Adrenal gland (tissue), 12 donors: ENCODE measurements around the gene PGBD2. TPM values are rescaled to one million over a fixed set of nuclear protein-coding genes. Genes with fewer than 3 reads are reported as not detected.

Experiments used
- DNase-seq, 7 donors: peaks; one replicate each; pipeline ENCODE4 v3.0.0-alpha.2; 2019 to 2020
- H3K27ac ChIP-seq, 5 donors: fragments of 200-600 bp; sonication (generic) in 4 of 5; 1 replicate in 3 of 5; 2 replicates in 2 of 5; pipeline versions ENCODE4 v1.5.1 to v1.8.0; 2016 to 2020; ENCODE audit warnings: mild to moderate bottlenecking in 1 of 5
- H3K27me3 ChIP-seq: fragments of 200-600 bp; 2 replicates; pipeline ENCODE4 v1.8.0; 2021
- H3K36me3 ChIP-seq, 2 donors: fragments of 200-600 bp; replicated peaks in 1 of 2; 1 replicate in 1 of 2; 2 replicates in 1 of 2; pipeline versions ENCODE4 v1.5.1 to v1.8.0; 2018 to 2022
- H3K4me1 ChIP-seq, 2 donors: fragments of 200-600 bp; replicated peaks in 1 of 2; 1 replicate in 1 of 2; 2 replicates in 1 of 2; pipeline versions ENCODE4 v1.5.1 to v1.8.0; 2018 to 2021
- H3K4me3 ChIP-seq, 4 donors: fragments of 200-600 bp; sonication (generic) in 3 of 4; one replicate each; pipeline ENCODE4 v1.5.1; 2016 to 2018
- H3K9me3 ChIP-seq, 3 donors: fragments of 200-600 bp; sonication (generic) in 1 of 3; replicated peaks in 1 of 3; 1 replicate in 2 of 3; 2 replicates in 1 of 3; pipeline versions ENCODE4 v1.5.1 to v1.8.0; 2016 to 2021
- POLR2A ChIP-seq, 2 donors: fragments of 450-650 bp; IDR thresholded peaks; one replicate each; pipeline ENCODE4 v1.6.1; 2017; ENCODE audit warnings: antibody characterized with exemption in 2 of 2, mild to moderate bottlenecking in 2 of 2, moderate library complexity in 1 of 2
- WGBS, 4 donors: extraction: QIAGEN DNeasy Blood & Tissue Kit in 2 of 4; methylation state at CpG; one replicate each; pipeline versions ENCODE4 v1.1.5 to v1.1.7; 2013 to 2017; 5-methylcytosine and 5-hydroxymethylcytosine counted together
- intact Hi-C, 2 donors: fragments of 100-400 bp; cut with DNase I; formaldehyde crosslinking; loops; one replicate each; pipeline versions ENCODE4 v1.14.1 to v1.15.0; 2022 to 2023
- polyA plus RNA-seq, 3 donors: library from polyadenylated mRNA; stranded (reverse); fragments of 200-250 nt in 2 of 3; fragments of 350-450 nt in 1 of 3; fragmentation: Illumina TruSeq in 1 of 3; extraction: RNeasy Lipid Tissue Mini Kit (QIAGEN cat#74804) in 1 of 3; gene quantifications; one replicate each; pipeline ENCODE4 v1.2.3, GENCODE V29; 2013 to 2014
- total RNA-seq, 9 donors: library from RNA; depleted of rRNA in 4 of 9; stranded (reverse); fragments of >200 nt in 4 of 9; fragments of 120-200 nt in 1 of 9; fragmentation: NEBNext Ultra II Directional in 1 of 9; extraction: Animal tissue kit (Norgen Biotek cat#: 25700) in 1 of 9; gene quantifications; one replicate each; pipeline versions ENCODE4 v1.1.0 to v1.2.4, GENCODE V29; 2013 to 2023
- TF ChIP-seq, protein P1 (sequence below), 6 experiments: fragments of 450-650 bp in 4 of 6; fragments of 200-600 bp in 2 of 6; sonication (generic) in 1 of 6; IDR thresholded peaks; 1 replicate in 5 of 6; 2 replicates in 1 of 6; pipeline versions ENCODE4 v1.5.1 to v1.8.0; 2016 to 2021; ENCODE audit warnings: antibody characterized with exemption in 6 of 6, mild to moderate bottlenecking in 2 of 6, moderate library complexity in 1 of 6
- donor health status: healthy with polysubstance abuse.
- donor health status: Bipolar disorder and iron deficiency.
- donor health status: DM: yes; HTN: yes; CAD: no.
- donor health status: DM: no; HTN: no; CAD: no.
- donor health status: DM: no; HTN: no; CAD: no.
- donor health status: DM: yes; HTN: yes; CAD: no.

Gene PGBD2
- total and polyA plus RNA-seq, 12 donors, result 1.6 to 9.2 (median 4.6) TPM

DNA sequence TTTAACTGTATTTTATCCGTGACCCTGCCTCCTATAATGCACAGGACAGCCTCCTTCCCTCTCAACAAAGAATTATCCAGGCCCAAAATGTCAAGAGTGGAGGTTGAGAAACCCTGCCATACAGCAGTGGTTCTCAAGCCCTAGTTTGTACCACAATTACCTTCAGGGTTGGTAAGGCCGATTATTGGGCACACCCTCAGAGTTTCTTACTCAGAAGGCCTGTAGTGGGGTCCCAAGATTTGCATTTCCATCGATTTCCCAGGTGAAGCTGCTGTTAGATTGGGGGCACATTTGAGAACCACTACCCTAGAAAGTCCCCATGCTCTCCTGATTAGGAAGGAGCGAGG, 400 bp upstream of the PGBD2 start:
- H3K9me3 ChIP-seq, result no peaks in the 10 kb centered on the region
- no peaks in the 10 kb centered on the region for H3K27me3 ChIP-seq
- no peak for TF ChIP-seq POLR2A (IDR thresholded peaks at IDR 0.05)
- TF ChIP-seq, protein P1, sequence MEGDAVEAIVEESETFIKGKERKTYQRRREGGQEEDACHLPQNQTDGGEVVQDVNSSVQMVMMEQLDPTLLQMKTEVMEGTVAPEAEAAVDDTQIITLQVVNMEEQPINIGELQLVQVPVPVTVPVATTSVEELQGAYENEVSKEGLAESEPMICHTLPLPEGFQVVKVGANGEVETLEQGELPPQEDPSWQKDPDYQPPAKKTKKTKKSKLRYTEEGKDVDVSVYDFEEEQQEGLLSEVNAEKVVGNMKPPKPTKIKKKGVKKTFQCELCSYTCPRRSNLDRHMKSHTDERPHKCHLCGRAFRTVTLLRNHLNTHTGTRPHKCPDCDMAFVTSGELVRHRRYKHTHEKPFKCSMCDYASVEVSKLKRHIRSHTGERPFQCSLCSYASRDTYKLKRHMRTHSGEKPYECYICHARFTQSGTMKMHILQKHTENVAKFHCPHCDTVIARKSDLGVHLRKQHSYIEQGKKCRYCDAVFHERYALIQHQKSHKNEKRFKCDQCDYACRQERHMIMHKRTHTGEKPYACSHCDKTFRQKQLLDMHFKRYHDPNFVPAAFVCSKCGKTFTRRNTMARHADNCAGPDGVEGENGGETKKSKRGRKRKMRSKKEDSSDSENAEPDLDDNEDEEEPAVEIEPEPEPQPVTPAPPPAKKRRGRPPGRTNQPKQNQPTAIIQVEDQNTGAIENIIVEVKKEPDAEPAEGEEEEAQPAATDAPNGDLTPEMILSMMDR (IDR thresholded peaks at IDR 0.05), result no peak
- WGBS, 4 donors, result 26 to 32% (median 29%) methylated on average over 3 to 4 of the region's 4 CpGs
- H3K36me3 ChIP-seq, result no peaks in the 10 kb centered on the region
- intact Hi-C loops, result no loop called here
- H3K4me3 ChIP-seq, result peak overlapping the region in 3 of 4 donors; percentile 16 to 83 (median 54)
- peaks cover 3 to 9% of the 10 kb centered on the region in 2 donors for H3K4me1 ChIP-seq
- no peak for DNase-seq
- peak overlapping the region; percentile 62 to 98 (median 86) for H3K27ac ChIP-seq

DNA sequence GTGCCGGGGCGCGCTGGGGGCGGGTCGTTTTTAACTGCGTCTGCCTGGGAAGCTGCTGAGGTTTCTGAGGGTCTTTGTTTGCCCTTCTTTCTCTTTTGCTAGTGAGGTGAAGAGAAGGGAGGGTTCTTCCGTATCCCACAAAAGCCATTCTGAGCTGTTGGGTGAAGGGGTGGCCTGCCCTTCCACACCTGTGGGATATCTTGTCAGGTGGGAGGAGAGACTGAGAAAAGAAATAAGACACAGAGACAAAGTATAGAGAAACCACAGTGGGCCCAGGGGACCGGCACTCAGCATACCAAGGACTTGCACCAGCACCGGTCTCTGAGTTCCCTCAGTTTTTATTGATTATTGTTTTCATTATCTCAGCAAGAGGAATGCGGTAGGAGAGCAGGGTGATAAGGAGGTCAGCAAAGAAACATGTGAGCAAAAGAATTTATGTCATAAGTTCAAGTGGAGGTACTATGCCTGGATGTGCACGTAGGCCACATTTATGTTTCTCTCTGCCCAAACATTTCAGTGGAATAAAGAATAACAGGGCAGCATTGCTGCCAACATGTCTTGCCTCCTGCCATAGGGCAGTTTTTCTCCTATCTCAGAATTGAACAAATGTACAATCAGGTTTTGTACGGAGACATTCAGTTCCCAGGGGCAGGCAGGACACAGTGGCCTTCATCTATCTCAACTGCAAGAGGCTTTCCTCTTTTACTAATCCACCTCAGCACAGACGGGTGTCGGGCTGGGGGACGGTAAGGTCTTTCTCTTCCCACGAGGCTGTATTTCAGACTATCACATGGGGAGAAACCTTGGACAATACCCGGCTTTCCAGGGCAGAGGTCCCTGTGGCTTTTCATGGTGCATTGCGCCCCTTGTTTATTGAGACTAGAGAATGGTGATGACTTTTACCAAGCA, 972 bp downstream of the PGBD2 start:
- Histone ChIP-seq H3K9me3 (no peaks in the 10 kb centered on the region), H3K4me3 (peak overlapping the region in 2 of 4 donors; percentile 32 to 83), H3K4me1 (peaks cover 3 to 9% of the 10 kb centered on the region in 2 donors), H3K36me3 (no peaks in the 10 kb centered on the region), H3K27me3 (no peaks in the 10 kb centered on the region), H3K27ac (peak overlapping the region in 4 of 5 donors; percentile 76 to 98 (median 80))
- TF ChIP-seq, protein P1 (IDR thresholded peaks at IDR 0.05), result no peak
- no peak for TF ChIP-seq POLR2A (IDR thresholded peaks at IDR 0.05)
- WGBS, 4 donors, result 18 to 26% (median 19%) methylated on average over 13 to 18 of the region's 18 CpGs
- intact Hi-C loops, result no loop called here
- peak in 3 of 7 donors; percentile 20 to 33 (median 22) for DNase-seq

DNA sequence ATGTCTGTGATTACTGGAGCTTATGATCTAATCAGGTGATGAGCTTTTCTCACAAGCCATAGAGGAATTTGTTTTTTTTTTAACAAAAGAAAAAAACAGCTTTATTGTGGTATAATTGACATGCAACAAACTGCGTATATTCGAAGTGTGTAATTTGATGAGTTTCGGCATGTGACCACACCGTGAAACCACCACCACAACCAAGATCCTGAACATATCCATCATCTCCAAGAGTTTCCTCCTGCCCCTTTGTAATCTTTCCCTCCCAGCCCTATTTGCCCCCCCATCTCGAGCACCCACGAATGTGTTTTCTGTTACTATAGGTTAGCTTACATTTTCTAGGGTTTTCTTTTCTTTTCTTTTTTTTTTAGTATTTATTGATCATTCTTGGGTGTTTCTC, 4.7 kb downstream of the PGBD2 start:
- Histone ChIP-seq H3K9me3 (no peaks in the 10 kb centered on the region), H3K4me1 (peaks cover 3 to 9% of the 10 kb centered on the region in 2 donors), H3K4me3 (no peak overlapping the region), H3K27ac (no peak overlapping the region), H3K36me3 (peaks cover 0 to 22% of the 10 kb centered on the region in 2 donors), H3K27me3 (no peaks in the 10 kb centered on the region)
- DNase-seq, result no peak
- WGBS, 4 donors, result 91 to 94% (median 93%) methylated on average over 6 of the region's 6 CpGs
- no peak for TF ChIP-seq POLR2A (IDR thresholded peaks at IDR 0.05)
- TF ChIP-seq, protein P1 (IDR thresholded peaks at IDR 0.05), result no peak
- intact Hi-C loops, result no loop called here

DNA sequence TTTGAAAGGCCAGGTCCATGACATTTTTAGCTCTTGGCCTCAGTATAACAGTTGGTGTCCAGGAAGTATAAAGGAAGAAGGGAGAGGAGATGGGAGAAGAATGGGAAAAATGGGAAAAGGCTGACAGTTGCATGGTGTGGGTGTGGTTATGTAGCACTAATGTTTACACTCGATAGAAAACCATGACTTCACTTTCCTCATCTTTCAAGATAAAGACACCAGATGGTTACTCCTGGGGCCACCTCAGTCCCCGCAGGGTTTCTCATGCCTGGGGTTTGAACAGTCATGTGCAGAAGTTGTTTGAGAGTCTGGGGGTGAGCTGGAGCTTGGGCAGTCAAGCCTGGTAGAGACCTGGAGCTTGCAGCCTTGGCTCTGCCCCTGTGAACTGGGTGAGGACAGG, 7.9 kb downstream of the PGBD2 start:
- H3K36me3 ChIP-seq, result peaks cover 0 to 53% of the 10 kb centered on the region in 2 donors
- H3K27ac ChIP-seq, result no peak overlapping the region
- no peaks in the 10 kb centered on the region for H3K4me1 ChIP-seq
- intact Hi-C loops, result no loop called here
- no peak overlapping the region for H3K4me3 ChIP-seq
- WGBS, 4 donors, result 68 to 82% (median 74%) methylated on average over 2 of the region's 2 CpGs
- no peaks in the 10 kb centered on the region for H3K9me3 ChIP-seq
- H3K27me3 ChIP-seq, result no peaks in the 10 kb centered on the region
- DNase-seq, result no peak
- TF ChIP-seq, protein P1 (IDR thresholded peaks at IDR 0.05), result no peak
- no peak for TF ChIP-seq POLR2A (IDR thresholded peaks at IDR 0.05)
